Measurements from ENCODE around the gene PLEKHF1. TPM values are rescaled to one million over a fixed set of nuclear protein-coding genes. Genes with fewer than 3 reads are reported as not detected.

Gene PLEKHF1
- polyA plus RNA-seq, 1 donor, result 2.5 TPM

DNA sequence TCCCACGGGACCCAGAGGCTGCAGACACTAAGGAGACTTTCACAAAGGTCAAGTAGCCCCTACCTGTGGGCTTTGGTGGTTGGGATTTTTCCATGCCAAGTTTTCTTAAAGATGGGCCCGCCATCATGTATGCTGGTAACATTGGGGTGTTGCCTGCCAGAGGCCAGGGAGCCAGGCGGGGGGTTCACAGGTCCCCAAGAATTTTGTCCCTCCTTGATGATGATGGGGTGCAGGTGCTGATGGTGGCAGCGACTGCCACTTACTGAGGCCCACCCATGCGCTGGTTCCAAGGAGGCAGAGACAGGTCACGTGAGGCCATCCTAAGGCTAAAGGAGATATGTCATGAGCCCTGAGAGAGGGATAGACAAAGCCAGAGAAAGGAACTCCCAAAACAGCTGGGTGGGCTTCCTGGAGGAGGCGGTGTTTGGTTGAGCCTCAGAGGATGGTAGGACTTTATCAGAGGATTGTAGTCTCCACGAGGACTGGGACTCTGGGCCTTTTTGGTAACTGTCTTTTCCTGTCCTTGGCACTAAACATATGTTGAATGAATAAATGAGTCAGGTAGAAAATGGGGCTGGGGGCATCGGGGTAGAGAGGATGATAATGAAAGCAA lies 14.4 kb downstream of the PLEKHF1 start:
- Histone ChIP-seq H3K9me3 (ENCODE audit: control insufficient read depth, low read depth, low read length) (no peaks in the 10 kb centered on the region), H3K4me3 (ENCODE audit: low read length) (no peak overlapping the region), H3K4me1 (ENCODE audit: control insufficient read depth, insufficient read depth, low read length) (no peaks in the 10 kb centered on the region), H3K36me3 (ENCODE audit: control insufficient read depth, insufficient read depth, low read length) (no peaks in the 10 kb centered on the region), H3K27ac (ENCODE audit: low read length) (no peak overlapping the region), H3K27me3 (ENCODE audit: control insufficient read depth, insufficient read depth, low read length) (no peaks in the 10 kb centered on the region)
- DNase-seq, result no peak
- WGBS (ENCODE audit: insufficient coverage, low lambda C conversion rate), result no CpG with 5 or more reads among the region's 9 CpGs

DNA sequence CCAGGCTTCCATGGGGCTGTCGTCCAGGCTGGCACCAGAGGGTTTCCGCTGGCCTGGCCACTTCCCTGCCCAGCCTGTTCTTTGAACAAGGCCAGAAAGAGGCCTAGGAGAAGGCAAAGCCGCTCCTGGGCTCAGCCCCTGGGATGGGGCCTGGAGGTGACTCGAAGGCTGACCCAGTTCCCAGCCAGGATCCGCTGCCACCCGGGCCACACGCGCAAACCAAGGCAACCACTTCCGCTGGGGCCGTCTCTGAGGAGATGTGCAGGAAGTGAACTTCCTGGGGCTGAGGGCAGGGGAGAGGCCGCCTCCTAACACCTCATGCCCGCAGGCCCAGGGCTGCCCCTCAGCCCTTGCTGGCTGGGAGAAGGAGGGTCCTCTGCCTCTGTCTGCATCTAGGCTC lies 15.2 kb downstream of the PLEKHF1 start:
- Histone ChIP-seq H3K4me3 (ENCODE audit: low read length) (no peak overlapping the region), H3K9me3 (ENCODE audit: control insufficient read depth, low read depth, low read length) (no peaks in the 10 kb centered on the region), H3K4me1 (ENCODE audit: control insufficient read depth, insufficient read depth, low read length) (no peaks in the 10 kb centered on the region), H3K27ac (ENCODE audit: low read length) (no peak overlapping the region), H3K27me3 (ENCODE audit: control insufficient read depth, insufficient read depth, low read length) (no peaks in the 10 kb centered on the region), H3K36me3 (ENCODE audit: control insufficient read depth, insufficient read depth, low read length) (no peaks in the 10 kb centered on the region)
- no CpG with 5 or more reads among the region's 12 CpGs for WGBS (ENCODE audit: insufficient coverage, low lambda C conversion rate)
- no peak for DNase-seq

DNA sequence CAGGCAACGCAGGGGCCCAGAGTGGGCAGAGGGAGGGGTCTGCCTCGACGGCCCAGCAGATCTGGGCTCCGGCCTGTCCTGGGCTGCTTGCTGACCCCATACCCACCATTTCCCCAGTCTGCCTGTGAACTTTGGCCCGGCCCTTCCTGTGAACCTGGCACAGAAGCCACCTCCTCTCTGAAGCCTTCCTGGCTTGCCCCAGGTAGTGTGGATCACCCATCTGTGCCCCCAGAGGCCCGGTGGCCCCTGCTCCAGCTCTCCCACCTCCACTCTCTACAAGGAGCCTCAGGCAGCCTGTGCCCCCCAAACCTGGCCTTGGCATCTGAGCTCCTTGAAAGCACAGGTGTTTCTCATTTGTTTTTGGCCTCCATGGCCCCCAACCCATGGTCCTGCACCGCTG lies 15.7 kb downstream of the PLEKHF1 start:
- Histone ChIP-seq H3K36me3 (ENCODE audit: control insufficient read depth, insufficient read depth, low read length) (no peaks in the 10 kb centered on the region), H3K27ac (ENCODE audit: low read length) (no peak overlapping the region), H3K4me1 (ENCODE audit: control insufficient read depth, insufficient read depth, low read length) (no peaks in the 10 kb centered on the region), H3K9me3 (ENCODE audit: control insufficient read depth, low read depth, low read length) (no peaks in the 10 kb centered on the region), H3K4me3 (ENCODE audit: low read length) (no peak overlapping the region), H3K27me3 (ENCODE audit: control insufficient read depth, insufficient read depth, low read length) (no peaks in the 10 kb centered on the region)
- no peak for DNase-seq
- WGBS (ENCODE audit: insufficient coverage, low lambda C conversion rate), result no CpG with 5 or more reads among the region's 7 CpGs

DNA sequence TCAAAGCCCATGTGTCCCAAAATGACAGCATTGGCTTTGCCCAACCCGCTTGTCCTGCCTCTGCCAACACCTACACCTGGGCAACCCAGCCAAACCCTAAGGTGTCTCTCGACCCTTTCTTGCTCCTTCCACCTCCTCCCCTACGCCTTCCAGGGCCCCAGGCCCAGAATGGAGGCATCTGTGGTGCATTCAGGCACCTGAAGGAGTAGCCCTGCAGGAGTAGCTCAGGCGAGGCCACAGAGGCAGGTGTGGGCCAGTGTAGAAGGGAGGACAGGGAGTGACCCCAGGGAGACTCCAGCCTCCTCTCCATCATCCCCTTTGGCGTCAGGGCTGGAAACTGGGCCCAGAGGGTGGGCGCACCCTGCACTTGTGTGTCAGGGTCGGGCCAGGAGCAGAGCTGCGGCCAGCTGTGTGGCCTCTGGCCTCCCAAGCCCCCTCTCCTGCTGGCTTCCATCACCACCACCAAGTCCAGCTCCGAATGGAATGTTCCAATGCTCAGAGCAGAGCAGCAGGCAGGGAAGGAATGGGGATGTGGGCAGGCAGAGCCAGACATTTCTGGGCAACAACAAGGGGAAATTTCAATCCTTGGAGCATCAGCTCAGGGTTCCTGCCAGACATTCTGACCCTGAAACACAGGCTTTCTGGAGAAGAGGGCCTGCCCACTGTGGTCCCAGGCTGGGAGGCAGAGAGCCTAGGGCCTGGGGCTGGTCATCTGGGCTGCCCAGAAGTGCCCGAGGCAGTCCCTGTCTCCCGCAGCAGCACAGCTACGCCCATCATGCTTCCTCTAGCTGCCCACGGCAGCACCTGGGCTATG lies 16.4 kb downstream of the PLEKHF1 start:
- no CpG with 5 or more reads among the region's 13 CpGs for WGBS (ENCODE audit: insufficient coverage, low lambda C conversion rate)

GRCh38 chr19:29682236-29682895 lies 17.1 kb downstream of the PLEKHF1 start:
- H3K4me1 ChIP-seq (ENCODE audit: control insufficient read depth, insufficient read depth, low read length), result no peaks in the 10 kb centered on the region

More for the DNA sequence above, 16.4 kb downstream of the PLEKHF1 start:
- no peaks in the 10 kb centered on the region for H3K9me3 ChIP-seq (ENCODE audit: control insufficient read depth, low read depth, low read length)
- no peaks in the 10 kb centered on the region for H3K36me3 ChIP-seq (ENCODE audit: control insufficient read depth, insufficient read depth, low read length)
- no peak overlapping the region for H3K4me3 ChIP-seq (ENCODE audit: low read length)
- no peak overlapping the region for H3K27ac ChIP-seq (ENCODE audit: low read length)
- DNase-seq, result no peak
- no peaks in the 10 kb centered on the region for H3K4me1 ChIP-seq (ENCODE audit: control insufficient read depth, insufficient read depth, low read length)
- no peaks in the 10 kb centered on the region for H3K27me3 ChIP-seq (ENCODE audit: control insufficient read depth, insufficient read depth, low read length)

DNA sequence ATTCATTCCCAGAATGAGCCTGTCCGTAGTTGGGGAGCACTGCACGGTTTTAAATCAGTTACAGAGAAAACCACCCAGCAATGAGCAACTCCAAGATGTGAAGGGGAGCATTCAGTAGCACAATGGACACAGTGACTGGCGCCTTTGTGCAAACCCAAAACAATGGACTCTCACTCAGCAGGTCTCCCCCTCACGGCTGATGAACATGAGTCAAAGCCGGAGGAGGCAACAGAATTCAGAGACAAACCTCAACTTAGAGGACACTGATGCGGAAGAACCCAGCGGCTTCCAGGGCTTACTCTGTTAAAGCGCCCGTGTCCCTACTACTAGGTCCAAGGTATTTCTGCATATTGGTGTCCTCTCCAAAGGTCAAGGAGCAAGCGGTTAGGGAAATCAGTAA lies 17.7 kb downstream of the PLEKHF1 start:
- no peak for DNase-seq
- no peaks in the 10 kb centered on the region for H3K4me1 ChIP-seq (ENCODE audit: control insufficient read depth, insufficient read depth, low read length)
- H3K27ac ChIP-seq (ENCODE audit: low read length), result no peak overlapping the region
- H3K9me3 ChIP-seq (ENCODE audit: control insufficient read depth, low read depth, low read length), result no peaks in the 10 kb centered on the region
- WGBS (ENCODE audit: insufficient coverage, low lambda C conversion rate), result no CpG with 5 or more reads among the region's 10 CpGs
- no peaks in the 10 kb centered on the region for H3K27me3 ChIP-seq (ENCODE audit: control insufficient read depth, insufficient read depth, low read length)
- no peak overlapping the region for H3K4me3 ChIP-seq (ENCODE audit: low read length)
- no peaks in the 10 kb centered on the region for H3K36me3 ChIP-seq (ENCODE audit: control insufficient read depth, insufficient read depth, low read length)

More at GRCh38 chr19:29682236-29682895, 17.1 kb downstream of the PLEKHF1 start:
- H3K27ac ChIP-seq (ENCODE audit: low read length), result no peak overlapping the region
- WGBS (ENCODE audit: insufficient coverage, low lambda C conversion rate), result no CpG with 5 or more reads among the region's 16 CpGs
- DNase-seq, result no peak
- H3K4me3 ChIP-seq (ENCODE audit: low read length), result no peak overlapping the region
- H3K36me3 ChIP-seq (ENCODE audit: control insufficient read depth, insufficient read depth, low read length), result no peaks in the 10 kb centered on the region
- no peaks in the 10 kb centered on the region for H3K9me3 ChIP-seq (ENCODE audit: control insufficient read depth, low read depth, low read length)
- H3K27me3 ChIP-seq (ENCODE audit: control insufficient read depth, insufficient read depth, low read length), result no peaks in the 10 kb centered on the region

DNA sequence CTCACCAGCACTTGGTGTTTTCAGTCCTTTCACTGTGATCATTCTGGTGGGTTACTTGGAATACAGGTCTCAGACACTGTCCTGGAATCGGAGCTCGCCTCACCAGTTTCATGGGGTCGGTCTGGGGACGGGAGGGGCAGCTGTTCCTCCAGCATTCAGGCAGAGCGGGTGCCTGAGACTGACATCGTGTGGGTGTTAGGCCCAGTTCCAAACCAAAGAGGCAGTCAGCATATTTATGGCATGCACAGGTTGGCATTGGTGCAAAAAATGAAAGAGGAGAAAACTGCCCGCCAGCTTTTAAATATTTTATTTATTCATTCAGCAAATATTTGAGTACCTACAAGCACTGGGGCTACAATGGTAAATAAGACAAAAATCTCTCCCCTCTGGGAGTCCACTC lies 20.1 kb downstream of the PLEKHF1 start:
- no peaks in the 10 kb centered on the region for H3K4me1 ChIP-seq (ENCODE audit: control insufficient read depth, insufficient read depth, low read length)
- no peaks in the 10 kb centered on the region for H3K9me3 ChIP-seq (ENCODE audit: control insufficient read depth, low read depth, low read length)
- 60% methylated on average over 1 of the region's 7 CpGs for WGBS (ENCODE audit: insufficient coverage, low lambda C conversion rate)
- DNase-seq, result no peak
- no peak overlapping the region for H3K27ac ChIP-seq (ENCODE audit: low read length)
- H3K4me3 ChIP-seq (ENCODE audit: low read length), result no peak overlapping the region
- H3K36me3 ChIP-seq (ENCODE audit: control insufficient read depth, insufficient read depth, low read length), result no peaks in the 10 kb centered on the region
- no peaks in the 10 kb centered on the region for H3K27me3 ChIP-seq (ENCODE audit: control insufficient read depth, insufficient read depth, low read length)

GRCh38 chr19:29686285-29686805 lies 21.1 kb downstream of the PLEKHF1 start:
- Histone ChIP-seq H3K9me3 (ENCODE audit: control insufficient read depth, low read depth, low read length) (no peaks in the 10 kb centered on the region), H3K27ac (ENCODE audit: low read length) (no peak overlapping the region), H3K36me3 (ENCODE audit: control insufficient read depth, insufficient read depth, low read length) (no peaks in the 10 kb centered on the region), H3K27me3 (ENCODE audit: control insufficient read depth, insufficient read depth, low read length) (no peaks in the 10 kb centered on the region), H3K4me3 (ENCODE audit: low read length) (no peak overlapping the region), H3K4me1 (ENCODE audit: control insufficient read depth, insufficient read depth, low read length) (no peaks in the 10 kb centered on the region)
- DNase-seq, result no peak
- WGBS (ENCODE audit: insufficient coverage, low lambda C conversion rate), result 94% methylated on average over 3 of the region's 8 CpGs

DNA sequence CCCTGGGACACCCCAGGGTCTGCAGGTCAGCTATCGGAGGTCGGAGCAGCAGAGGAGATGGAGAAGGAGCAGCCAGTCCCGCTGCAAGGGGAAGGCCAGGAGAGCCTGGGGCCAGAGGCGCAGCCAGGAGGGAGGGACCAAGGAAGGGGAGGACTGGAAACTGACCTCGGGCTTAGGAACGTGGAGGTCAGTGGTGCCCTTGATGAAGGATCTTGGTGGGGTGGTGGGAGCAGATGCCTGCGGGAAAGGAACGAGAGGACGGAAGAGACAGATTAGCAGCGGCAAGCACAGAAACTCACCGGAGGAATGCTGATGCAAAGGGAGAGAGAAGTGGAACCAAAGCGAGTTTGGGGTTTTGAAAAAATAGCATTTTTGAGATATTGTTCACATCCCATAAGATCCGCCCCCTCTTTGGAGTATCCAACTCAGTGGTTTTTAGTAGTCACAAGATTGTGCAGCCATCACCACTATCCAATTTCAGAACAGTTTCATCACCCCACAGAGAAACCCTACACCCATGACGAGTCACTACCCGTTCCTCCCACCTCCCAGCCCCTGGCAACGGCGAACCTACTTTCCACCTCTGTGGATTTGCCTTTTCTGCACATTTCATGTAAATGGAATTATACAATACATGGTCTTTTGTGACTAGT lies 22.1 kb downstream of the PLEKHF1 start:
- no peaks in the 10 kb centered on the region for H3K27me3 ChIP-seq (ENCODE audit: control insufficient read depth, insufficient read depth, low read length)
- no peaks in the 10 kb centered on the region for H3K36me3 ChIP-seq (ENCODE audit: control insufficient read depth, insufficient read depth, low read length)
- H3K4me3 ChIP-seq (ENCODE audit: low read length), result no peak overlapping the region
- 91% methylated on average over 7 of the region's 17 CpGs for WGBS (ENCODE audit: insufficient coverage, low lambda C conversion rate)
- no peak for DNase-seq
- no peaks in the 10 kb centered on the region for H3K4me1 ChIP-seq (ENCODE audit: control insufficient read depth, insufficient read depth, low read length)
- no peaks in the 10 kb centered on the region for H3K9me3 ChIP-seq (ENCODE audit: control insufficient read depth, low read depth, low read length)
- no peak overlapping the region for H3K27ac ChIP-seq (ENCODE audit: low read length)

Measured in large intestine (tissue), 3 donors.